B cell (primary cell): ENCODE measurements around the gene IQSEC3. TPM values are rescaled to one million over a fixed set of nuclear protein-coding genes. Genes with fewer than 3 reads are reported as not detected.
"Not testable (repeated sequence)": the region's sequence is repeated elsewhere in the genome, so short reads cannot be mapped to it uniquely, and the experiment has no call there.

Experiments
- ATAC-seq: fragments of 200-7000 bp; cut with Tn5 transposase; one replicate; pipeline ENCODE4 v1.10.0; 2021; ENCODE audit warnings: low read depth, mild to moderate bottlenecking, moderate number of reproducible peaks, moderate library complexity
- CTCF ChIA-PET: fragments of 350-600 bp; sonication (Branson Sonifier 250); formaldehyde crosslinking; loops from one replicate; lab custom pipeline; 2021; ENCODE audit warnings: antibody characterized with exemption, inconsistent platforms; lab: Charles Lee
- POLR2A ChIA-PET: fragments of 350-600 bp; sonication (Branson Sonifier 250); formaldehyde crosslinking; loops from one replicate; lab custom pipeline; 2021; ENCODE audit warnings: antibody characterized with exemption; lab: Charles Lee
- DNase-seq: peaks from one replicate; pipeline ENCODE4 v3.0.0; 2013
- H2AFZ ChIP-seq: 2 replicates; pipeline ENCODE4 v1.6.1; 2012; ENCODE audit warnings: mild to moderate bottlenecking, low read depth, low read length; ENCODE audit not compliant: insufficient read depth, poor library complexity, severe bottlenecking
- H3K27ac ChIP-seq, 2 donors: 1 replicate in 1 of 2; 2 replicates in 1 of 2; pipeline ENCODE4 v1.5.1; 2012 to 2013; ENCODE audit warnings: low read length in 2 of 2, mild to moderate bottlenecking in 2 of 2, moderate library complexity in 1 of 2
- H3K27me3 ChIP-seq, 4 experiments: fragments of 200-600 bp in 1 of 4; sonication (generic) in 1 of 4; replicated peaks in 1 of 4; 1 replicate in 2 of 4; 2 replicates in 2 of 4; pipeline versions ENCODE4 v1.6.1 to v1.7.0; 2013 to 2016; ENCODE audit warnings: low read length in 3 of 4, mild to moderate bottlenecking in 2 of 4, mixed read lengths in 1 of 4, moderate library complexity in 1 of 4; ENCODE audit not compliant: insufficient read depth in 4 of 4, control insufficient read depth in 3 of 4; ENCODE audit errors: control extremely low read depth in 1 of 4
- H3K36me3 ChIP-seq, 2 experiments: replicated peaks in 1 of 2; 1 replicate in 1 of 2; 2 replicates in 1 of 2; pipeline versions ENCODE4 v1.6.1 to v1.7.1; 2013; ENCODE audit warnings: low read length in 1 of 2; ENCODE audit not compliant: insufficient read depth in 2 of 2, control insufficient read depth in 1 of 2; ENCODE audit errors: control extremely low read depth in 1 of 2, extremely low read depth in 1 of 2
- H3K4me1 ChIP-seq, 2 donors: fragments of 200-600 bp in 1 of 2; sonication (generic) in 1 of 2; 1 replicate in 1 of 2; 2 replicates in 1 of 2; pipeline versions ENCODE4 v1.5.1 to v1.6.1; 2013 to 2017; ENCODE audit warnings: low read length in 2 of 2; ENCODE audit not compliant: control insufficient read depth in 2 of 2, insufficient read depth in 2 of 2
- H3K4me2 ChIP-seq: replicated peaks from 2 replicates; pipeline ENCODE3; 2012; ENCODE audit warnings: mild to moderate bottlenecking, low read depth, low read length; ENCODE audit not compliant: poor library complexity, severe bottlenecking
- H3K4me3 ChIP-seq, 5 experiments: fragments of 200-600 bp in 1 of 5; sonication (generic) in 1 of 5; 1 replicate in 3 of 5; 2 replicates in 2 of 5; pipeline versions ENCODE4 v1.5.1 to v1.7.0; 2011 to 2016; ENCODE audit warnings: low read length in 4 of 5, mild to moderate bottlenecking in 4 of 5, low read depth in 2 of 5, control low read depth in 1 of 5, moderate library complexity in 1 of 5; ENCODE audit not compliant: insufficient read depth in 1 of 5; ENCODE audit errors: control extremely low read depth in 1 of 5, extremely low read depth in 1 of 5
- H3K79me2 ChIP-seq: fragments of 200-600 bp; sonication (generic); one replicate; pipeline ENCODE4 v1.6.0; 2016; ENCODE audit warnings: low read length; ENCODE audit not compliant: control insufficient read depth, insufficient read depth
- H3K9ac ChIP-seq: fragments of 200-600 bp; sonication (generic); 2 replicates; pipeline ENCODE4 v1.6.1; 2017; ENCODE audit warnings: mild to moderate bottlenecking, low read length, moderate library complexity
- H3K9me3 ChIP-seq, 3 donors: one replicate each; pipeline versions ENCODE4 v1.6.1 to v1.7.1; 2013; ENCODE audit warnings: low read length in 2 of 3; ENCODE audit not compliant: control insufficient read depth in 2 of 3, insufficient read depth in 1 of 3; ENCODE audit errors: control extremely low read depth in 1 of 3
- H4K20me1 ChIP-seq: 2 replicates; pipeline ENCODE4 v1.6.0; 2012; ENCODE audit warnings: mild to moderate bottlenecking, low read length; ENCODE audit not compliant: insufficient read depth, control insufficient read depth, poor library complexity, severe bottlenecking
- H3K27ac Mint-ChIP-seq: one replicate; pipeline ENCODE4 v1.8.0; 2021; ENCODE audit warnings: mixed read lengths
- H3K27me3 Mint-ChIP-seq: one replicate; pipeline ENCODE4 v1.8.0; 2021; ENCODE audit warnings: mixed read lengths
- H3K4me1 Mint-ChIP-seq: one replicate; pipeline ENCODE4 v1.8.0; 2021; ENCODE audit warnings: mixed read lengths
- H3K4me3 Mint-ChIP-seq: one replicate; pipeline ENCODE4 v1.8.0; 2021; ENCODE audit warnings: mixed read lengths
- H3K9me3 Mint-ChIP-seq: one replicate; pipeline ENCODE4 v1.8.0; 2022; ENCODE audit warnings: mixed read lengths; ENCODE audit not compliant: insufficient read depth
- WGBS: methylation state at CpG from one replicate; pipeline ENCODE4 v1.1.5; 2013; ENCODE audit warnings: missing lambda C conversion rate; ENCODE audit not compliant: insufficient coverage; 5-methylcytosine and 5-hydroxymethylcytosine counted together
- intact Hi-C: fragments of 100-400 bp; cut with micrococcal nuclease; formaldehyde crosslinking; loops from one replicate; pipeline ENCODE4 v1.10.0; 2022
- polyA plus RNA-seq: library from polyadenylated mRNA; depleted of rRNA; stranded (reverse); fragments of >200 nt; gene quantifications from 2 replicates; pipeline ENCODE4 v1.2.3, GENCODE V29; 2012
- total RNA-seq, 2 donors: library from RNA; stranded (reverse); fragments of 120-200 nt in 1 of 2; gene quantifications; 1 replicate in 1 of 2; 2 replicates in 1 of 2; pipeline versions ENCODE4 v1.2.3 to v1.2.4, GENCODE V29; 2013 to 2022

The IQSEC3 gene
- total and polyA plus RNA-seq, 2 donors (not counting 1 experiment from before 2014, with no cell fraction given) = 0.01 to 1.8 TPM

GRCh38 chr12:46542-46941 is 20.0 kb upstream of the IQSEC3 start:
- not testable (repeated sequence) for H3K4me1 ChIP-seq

GRCh38 chr12:47699-48226 is 18.8 kb upstream of the IQSEC3 start:
- H2AFZ ChIP-seq, H3K79me2 ChIP-seq, CTCF ChIA-PET, H3K9me3 Mint-ChIP-seq, H3K9me3 ChIP-seq, H3K27me3 ChIP-seq, H3K9ac ChIP-seq, POLR2A ChIA-PET, H3K4me1 ChIP-seq, H3K4me3 ChIP-seq, intact Hi-C loops, ATAC-seq, H3K27ac Mint-ChIP-seq, H3K4me1 Mint-ChIP-seq, H3K4me3 Mint-ChIP-seq, H3K4me2 ChIP-seq, H3K27ac ChIP-seq, DNase-seq, H4K20me1 ChIP-seq, H3K36me3 ChIP-seq: not testable (repeated sequence)
- WGBS = 90% methylated on average over 1 of the region's 3 CpGs
- H3K27me3 Mint-ChIP-seq = peaks cover 48% of the 10 kb centered on the region

More at GRCh38 chr12:46542-46941, 20.0 kb upstream of the IQSEC3 start:
- H3K9me3 ChIP-seq, CTCF ChIA-PET, POLR2A ChIA-PET, H2AFZ ChIP-seq, H3K36me3 ChIP-seq, H3K4me3 Mint-ChIP-seq, H3K27me3 ChIP-seq, DNase-seq, H3K27ac Mint-ChIP-seq, ATAC-seq, H3K9me3 Mint-ChIP-seq, H4K20me1 ChIP-seq, H3K79me2 ChIP-seq, H3K4me1 Mint-ChIP-seq, H3K4me2 ChIP-seq, H3K9ac ChIP-seq, intact Hi-C loops, H3K4me3 ChIP-seq, H3K27ac ChIP-seq: not testable (repeated sequence)
- WGBS = no CpG with 5 or more reads among the region's 5 CpGs
- peaks cover 42% of the 10 kb centered on the region for H3K27me3 Mint-ChIP-seq

GRCh38 chr12:49149-49548 is 17.4 kb upstream of the IQSEC3 start:
- H3K4me3 ChIP-seq, H3K4me3 Mint-ChIP-seq, H3K4me1 ChIP-seq, H3K4me1 Mint-ChIP-seq, H2AFZ ChIP-seq, POLR2A ChIA-PET, intact Hi-C loops, H3K27ac ChIP-seq, CTCF ChIA-PET, H3K9me3 Mint-ChIP-seq, H3K4me2 ChIP-seq, ATAC-seq, H3K9me3 ChIP-seq, H4K20me1 ChIP-seq, H3K79me2 ChIP-seq, H3K9ac ChIP-seq, DNase-seq, H3K36me3 ChIP-seq, H3K27ac Mint-ChIP-seq: not testable (repeated sequence)
- 90% methylated on average over 4 of the region's 5 CpGs for WGBS
- H3K27me3 ChIP-seq = peaks cover 0 to 14% (median 9%) of the 10 kb centered on the region in 4 experiments
- peaks cover 59% of the 10 kb centered on the region for H3K27me3 Mint-ChIP-seq

GRCh38 chr12:51087-51486 is 15.5 kb upstream of the IQSEC3 start:
- H4K20me1 ChIP-seq, H3K4me2 ChIP-seq, H3K4me1 ChIP-seq, POLR2A ChIA-PET, ATAC-seq, H3K79me2 ChIP-seq, H3K4me3 ChIP-seq, H3K27ac ChIP-seq, H3K4me1 Mint-ChIP-seq, H3K27ac Mint-ChIP-seq, H3K9me3 ChIP-seq, H3K9me3 Mint-ChIP-seq, intact Hi-C loops, H3K9ac ChIP-seq, DNase-seq, CTCF ChIA-PET, H3K4me3 Mint-ChIP-seq, H3K36me3 ChIP-seq, H2AFZ ChIP-seq: not testable (repeated sequence)
- WGBS = 87% methylated on average over 4 of the region's 5 CpGs
- H3K27me3 Mint-ChIP-seq = peaks cover 64% of the 10 kb centered on the region
- peaks cover 0 to 26% (median 23%) of the 10 kb centered on the region in 4 experiments for H3K27me3 ChIP-seq
